Measurements from ENCODE around the gene FOXK2.

GRCh38 chr17:82636626-82637598 is 117.4 kb downstream of the FOXK2 start:
- no peak for TF ChIP-seq CTCF (conservative IDR thresholded peaks at IDR 0.05; ENCODE audit: low read depth, low read length)
- no peak for TF ChIP-seq EZH2 (IDR thresholded peaks at IDR 0.05; ENCODE audit: borderline replicate concordance, low read depth, low read length, poor library complexity, severe bottlenecking)
